Esophagus muscularis mucosa (tissue), 4 donors: ENCODE measurements around the gene AUTS2. TPM values are rescaled to one million over a fixed set of nuclear protein-coding genes. Genes with fewer than 3 reads are reported as not detected.

Experiments used
- DNase-seq: peaks from one replicate; pipeline ENCODE4 v3.0.0-alpha.2; 2017; ENCODE audit errors: extremely low spot score
- H3K27ac ChIP-seq, 4 donors: fragments of 200-600 bp; sonication (generic); replicated peaks in 1 of 4; 1 replicate in 3 of 4; 2 replicates in 1 of 4; pipeline ENCODE4 v1.5.1; 2016 to 2019; ENCODE audit warnings: mild to moderate bottlenecking in 1 of 4
- H3K27me3 ChIP-seq, 4 donors: fragments of 200-600 bp; sonication (generic); one replicate each; pipeline versions ENCODE4 v1.5.1 to v1.6.0; 2016 to 2019
- H3K36me3 ChIP-seq, 4 donors: fragments of 200-600 bp; sonication (generic); one replicate each; pipeline ENCODE4 v1.5.1; 2016 to 2019
- H3K4me1 ChIP-seq, 4 donors: fragments of 200-600 bp; sonication (generic); one replicate each; pipeline ENCODE4 v1.5.1; 2016 to 2019
- H3K4me3 ChIP-seq, 4 donors: fragments of 200-600 bp; sonication (generic); 1 replicate in 2 of 4; 2 replicates in 2 of 4; pipeline ENCODE4 v1.5.1; 2016 to 2019; ENCODE audit warnings: mild to moderate bottlenecking in 4 of 4, moderate library complexity in 1 of 4
- H3K9me3 ChIP-seq, 4 donors: fragments of 200-600 bp; sonication (generic); 1 replicate in 3 of 4; 2 replicates in 1 of 4; pipeline ENCODE4 v1.5.1; 2016 to 2019
- EP300 ChIP-seq: sonication (generic); formaldehyde crosslinking; IDR thresholded peaks from one replicate; pipeline ENCODE4 v1.6.1; 2017; ENCODE audit warnings: antibody characterized with exemption
- POLR2A ChIP-seq: fragments of 450-650 bp; IDR thresholded peaks from one replicate; pipeline ENCODE4 v1.6.1; 2017; ENCODE audit warnings: antibody characterized with exemption, moderate library complexity, mild to moderate bottlenecking, low read depth
- POLR2AphosphoS5 ChIP-seq, 2 donors: sonication (generic); formaldehyde crosslinking; IDR thresholded peaks; one replicate each; pipeline ENCODE4 v1.6.1; 2017; ENCODE audit warnings: antibody characterized with exemption in 2 of 2
- WGBS: methylation state at CpG from one replicate; pipeline ENCODE4 v1.1.5; 2018; 5-methylcytosine and 5-hydroxymethylcytosine counted together
- intact Hi-C: fragments of 100-400 bp; cut with DNase I; formaldehyde crosslinking; loops from one replicate; pipeline ENCODE4 v1.15.1; 2023
- total RNA-seq, 4 donors: library from RNA; depleted of rRNA; stranded (reverse); fragments of >200 nt; gene quantifications; one replicate each; pipeline versions ENCODE4 v1.1.0 to v1.2.1, GENCODE V29; 2016
- TF ChIP-seq, protein P1 (sequence below), 3 experiments: fragments of 200-600 bp in 2 of 3; fragments of 450-650 bp in 1 of 3; sonication (generic) in 2 of 3; IDR thresholded peaks; one replicate each; pipeline ENCODE4 v1.5.1; 2017 to 2019; ENCODE audit warnings: antibody characterized with exemption in 3 of 3, mild to moderate bottlenecking in 2 of 3, moderate library complexity in 1 of 3

The AUTS2 gene
- total RNA-seq, 4 donors from 2014 or later = 18.5 to 44.9 (median 34.2) TPM

DNA sequence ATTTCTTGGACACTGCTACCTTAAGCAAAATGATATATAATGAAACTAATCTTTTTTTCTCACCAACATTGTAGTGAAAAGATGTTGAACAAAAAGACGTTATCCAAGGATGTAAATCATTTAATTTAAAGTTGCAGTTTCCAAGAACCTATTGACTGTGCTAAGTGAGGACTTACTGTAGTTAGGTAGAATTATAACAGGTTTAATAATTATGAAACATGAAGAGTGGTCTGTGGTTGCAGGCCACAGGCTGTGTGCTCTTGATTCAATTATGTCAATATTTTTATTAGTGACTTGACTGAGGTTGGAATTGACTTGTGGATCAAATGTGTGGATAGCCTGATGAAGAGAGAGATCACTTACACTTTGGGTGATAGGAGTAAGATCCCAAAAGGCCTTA, 478.1 kb downstream of the AUTS2 start:
- no peaks in the 10 kb centered on the region for H3K36me3 ChIP-seq
- no peaks in the 10 kb centered on the region for H3K9me3 ChIP-seq
- 72% methylated on average over 1 of the region's 1 CpG for WGBS
- H3K27ac ChIP-seq = no peak overlapping the region
- DNase-seq = no peak
- TF ChIP-seq, protein P1, sequence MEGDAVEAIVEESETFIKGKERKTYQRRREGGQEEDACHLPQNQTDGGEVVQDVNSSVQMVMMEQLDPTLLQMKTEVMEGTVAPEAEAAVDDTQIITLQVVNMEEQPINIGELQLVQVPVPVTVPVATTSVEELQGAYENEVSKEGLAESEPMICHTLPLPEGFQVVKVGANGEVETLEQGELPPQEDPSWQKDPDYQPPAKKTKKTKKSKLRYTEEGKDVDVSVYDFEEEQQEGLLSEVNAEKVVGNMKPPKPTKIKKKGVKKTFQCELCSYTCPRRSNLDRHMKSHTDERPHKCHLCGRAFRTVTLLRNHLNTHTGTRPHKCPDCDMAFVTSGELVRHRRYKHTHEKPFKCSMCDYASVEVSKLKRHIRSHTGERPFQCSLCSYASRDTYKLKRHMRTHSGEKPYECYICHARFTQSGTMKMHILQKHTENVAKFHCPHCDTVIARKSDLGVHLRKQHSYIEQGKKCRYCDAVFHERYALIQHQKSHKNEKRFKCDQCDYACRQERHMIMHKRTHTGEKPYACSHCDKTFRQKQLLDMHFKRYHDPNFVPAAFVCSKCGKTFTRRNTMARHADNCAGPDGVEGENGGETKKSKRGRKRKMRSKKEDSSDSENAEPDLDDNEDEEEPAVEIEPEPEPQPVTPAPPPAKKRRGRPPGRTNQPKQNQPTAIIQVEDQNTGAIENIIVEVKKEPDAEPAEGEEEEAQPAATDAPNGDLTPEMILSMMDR (IDR thresholded peaks at IDR 0.05) = no peak
- TF ChIP-seq EP300 = no peak
- no peak overlapping the region for H3K4me3 ChIP-seq
- H3K4me1 ChIP-seq = peaks cover 8 to 34% (median 23%) of the 10 kb centered on the region in 4 donors
- intact Hi-C loops = no loop called here
- H3K27me3 ChIP-seq = no peaks in the 10 kb centered on the region

DNA sequence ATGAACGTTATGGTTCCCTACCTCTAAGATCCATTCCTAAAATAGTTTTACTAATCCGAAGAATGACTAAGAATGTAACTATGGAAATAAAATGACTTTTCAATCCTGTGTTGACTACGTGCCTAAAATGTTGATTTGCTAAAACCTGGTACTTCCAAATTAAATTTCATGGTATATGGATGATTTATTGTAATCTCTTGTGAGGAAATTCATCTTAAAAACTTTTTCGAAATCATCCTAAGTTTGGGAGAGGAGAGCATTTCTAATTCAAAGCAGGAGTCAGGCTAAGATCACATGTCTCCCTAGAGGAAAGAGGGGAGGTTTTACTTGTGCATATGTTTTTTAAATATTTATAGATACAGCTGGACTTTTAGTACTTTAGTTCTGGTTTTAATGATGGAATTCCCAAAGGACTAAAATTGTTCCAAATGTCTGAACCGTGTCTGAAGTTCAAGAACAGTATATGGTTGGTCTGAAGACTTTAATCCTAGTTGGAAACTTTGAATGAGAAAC, 483.9 kb downstream of the AUTS2 start:
- H3K36me3 ChIP-seq = no peaks in the 10 kb centered on the region
- no peak for TF ChIP-seq POLR2A
- TF ChIP-seq EP300 = no peak
- TF ChIP-seq, protein P1 (IDR thresholded peaks at IDR 0.05) = no peak
- no peak for TF ChIP-seq POLR2AphosphoS5 (IDR thresholded peaks at IDR 0.05)
- no peak overlapping the region for H3K4me3 ChIP-seq
- H3K4me1 ChIP-seq = peaks cover 0 to 10% (median 4%) of the 10 kb centered on the region in 4 donors
- intact Hi-C loops = no loop called here
- no peak for DNase-seq
- no peak overlapping the region for H3K27ac ChIP-seq
- H3K27me3 ChIP-seq = no peaks in the 10 kb centered on the region
- peaks cover 0 to 10% (median 6%) of the 10 kb centered on the region in 4 donors for H3K9me3 ChIP-seq
- 50% methylated on average over 5 of the region's 5 CpGs for WGBS

DNA sequence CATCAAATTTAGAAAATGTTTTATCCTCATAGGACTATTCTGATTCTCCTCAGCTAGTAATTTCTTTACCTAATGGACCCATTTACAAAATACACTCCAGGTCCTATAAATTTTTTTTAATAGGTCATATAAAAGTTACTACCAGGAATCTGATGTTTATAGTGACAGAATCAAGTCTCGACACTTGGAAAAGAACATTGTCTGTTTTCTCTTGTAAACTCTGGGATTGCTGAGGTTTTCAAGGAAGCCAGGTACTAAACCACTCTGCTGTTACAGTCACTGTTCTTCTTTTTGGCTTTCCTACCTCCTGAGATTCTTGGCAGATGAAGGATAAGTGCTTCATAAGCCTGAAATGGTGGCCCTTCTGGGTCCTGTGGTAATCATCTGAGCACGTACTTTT, 493.1 kb downstream of the AUTS2 start:
- Histone ChIP-seq H3K4me1 (peaks cover 12 to 40% (median 37%) of the 10 kb centered on the region in 4 donors), H3K4me3 (no peak overlapping the region), H3K27ac (no peak overlapping the region), H3K9me3 (peaks cover 0 to 12% (median 8%) of the 10 kb centered on the region in 4 donors), H3K27me3 (no peaks in the 10 kb centered on the region), H3K36me3 (no peaks in the 10 kb centered on the region)
- WGBS = 93% methylated on average over 2 of the region's 2 CpGs
- TF ChIP-seq POLR2AphosphoS5 (IDR thresholded peaks at IDR 0.05) = no peak
- TF ChIP-seq POLR2A = no peak
- TF ChIP-seq EP300 = no peak
- TF ChIP-seq, protein P1 (IDR thresholded peaks at IDR 0.05) = no peak
- intact Hi-C loops = no loop called here
- DNase-seq = no peak

GRCh38 chr7:70092314-70093204, 494.3 kb downstream of the AUTS2 start:
- Histone ChIP-seq H3K4me3 (peak overlapping the region in 2 of 4 donors; percentile 6 to 31), H3K36me3 (no peaks in the 10 kb centered on the region), H3K27ac (no peak overlapping the region), H3K27me3 (no peaks in the 10 kb centered on the region), H3K9me3 (peaks cover 0 to 2% (median under 1%) of the 10 kb centered on the region in 4 donors), H3K4me1 (peaks cover 14 to 40% (median 38%) of the 10 kb centered on the region in 4 donors)
- 42% methylated on average over 12 of the region's 12 CpGs for WGBS
- intact Hi-C loops = no loop called here
- DNase-seq = no peak
- TF ChIP-seq POLR2AphosphoS5 (IDR thresholded peaks at IDR 0.05) (no peak), EP300 (no peak), POLR2A (no peak)
- TF ChIP-seq, protein P1 (IDR thresholded peaks at IDR 0.05) = no peak
